ENCODE measurements around the gene UNC93A.
"Not testable (repeated sequence)": the region's sequence is repeated elsewhere in the genome, so short reads cannot be mapped to it uniquely, and the experiment has no call there.

Gene UNC93A

GRCh38 chr6:167285077-167285770, 5.9 kb upstream of the UNC93A start:
- in situ Hi-C loops (cut with MboI; ENCODE audit: low sequenced_read_pairs, unreplicated experiment) = no loop called here

DNA sequence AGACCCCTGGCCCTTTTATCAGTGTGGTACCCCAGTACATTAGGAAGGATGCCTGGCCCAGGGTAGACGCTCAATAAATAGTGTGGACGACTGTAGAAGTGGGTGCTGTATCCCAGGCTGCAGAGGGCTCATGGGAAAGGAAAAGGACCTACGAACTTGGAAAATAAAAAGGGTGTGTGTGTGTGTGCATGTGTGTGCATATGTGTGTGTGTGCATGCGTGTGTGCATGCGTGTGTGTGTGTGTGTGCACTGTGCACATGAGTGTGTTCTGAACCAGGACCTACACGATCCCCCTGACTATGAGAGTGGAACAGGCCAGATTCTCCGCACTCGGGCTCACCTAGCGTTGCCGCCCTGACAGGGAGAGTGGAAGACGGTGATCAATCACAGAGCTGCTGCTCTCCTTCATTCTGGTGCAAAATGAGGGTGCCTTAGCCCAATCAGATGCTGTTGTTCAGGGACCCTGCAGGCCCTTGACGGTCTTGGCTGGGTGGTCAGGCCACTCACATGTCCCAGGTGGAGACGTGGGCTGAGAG, 3.5 kb upstream of the UNC93A start:
- in situ Hi-C loops (cut with MboI; ENCODE audit: low sequenced_read_pairs, unreplicated experiment) = no loop called here
- DNase-seq (ENCODE audit: low spot score) = no peak
- TF ChIP-seq, protein P1, sequence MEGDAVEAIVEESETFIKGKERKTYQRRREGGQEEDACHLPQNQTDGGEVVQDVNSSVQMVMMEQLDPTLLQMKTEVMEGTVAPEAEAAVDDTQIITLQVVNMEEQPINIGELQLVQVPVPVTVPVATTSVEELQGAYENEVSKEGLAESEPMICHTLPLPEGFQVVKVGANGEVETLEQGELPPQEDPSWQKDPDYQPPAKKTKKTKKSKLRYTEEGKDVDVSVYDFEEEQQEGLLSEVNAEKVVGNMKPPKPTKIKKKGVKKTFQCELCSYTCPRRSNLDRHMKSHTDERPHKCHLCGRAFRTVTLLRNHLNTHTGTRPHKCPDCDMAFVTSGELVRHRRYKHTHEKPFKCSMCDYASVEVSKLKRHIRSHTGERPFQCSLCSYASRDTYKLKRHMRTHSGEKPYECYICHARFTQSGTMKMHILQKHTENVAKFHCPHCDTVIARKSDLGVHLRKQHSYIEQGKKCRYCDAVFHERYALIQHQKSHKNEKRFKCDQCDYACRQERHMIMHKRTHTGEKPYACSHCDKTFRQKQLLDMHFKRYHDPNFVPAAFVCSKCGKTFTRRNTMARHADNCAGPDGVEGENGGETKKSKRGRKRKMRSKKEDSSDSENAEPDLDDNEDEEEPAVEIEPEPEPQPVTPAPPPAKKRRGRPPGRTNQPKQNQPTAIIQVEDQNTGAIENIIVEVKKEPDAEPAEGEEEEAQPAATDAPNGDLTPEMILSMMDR (IDR thresholded peaks at IDR 0.05; ENCODE audit: borderline replicate concordance, control extremely low read depth, extremely low read depth, insufficient read depth, missing control alignments) = no peak

More at GRCh38 chr6:167285077-167285770, 5.9 kb upstream of the UNC93A start:
- TF ChIP-seq, protein P1 (IDR thresholded peaks at IDR 0.05; ENCODE audit: borderline replicate concordance, control extremely low read depth, extremely low read depth, insufficient read depth, missing control alignments) = no peak
- DNase-seq (ENCODE audit: low spot score) = no peak

GRCh38 chr6:167288591-167289225, 2.4 kb upstream of the UNC93A start:
- DNase-seq (ENCODE audit: low spot score); in situ Hi-C loops (cut with MboI; ENCODE audit: low sequenced_read_pairs, unreplicated experiment): not testable (repeated sequence)

GRCh38 chr6:167289291-167289690, 1.8 kb upstream of the UNC93A start:
- DNase-seq (ENCODE audit: low spot score); in situ Hi-C loops (cut with MboI; ENCODE audit: low sequenced_read_pairs, unreplicated experiment): not testable (repeated sequence)

DNA sequence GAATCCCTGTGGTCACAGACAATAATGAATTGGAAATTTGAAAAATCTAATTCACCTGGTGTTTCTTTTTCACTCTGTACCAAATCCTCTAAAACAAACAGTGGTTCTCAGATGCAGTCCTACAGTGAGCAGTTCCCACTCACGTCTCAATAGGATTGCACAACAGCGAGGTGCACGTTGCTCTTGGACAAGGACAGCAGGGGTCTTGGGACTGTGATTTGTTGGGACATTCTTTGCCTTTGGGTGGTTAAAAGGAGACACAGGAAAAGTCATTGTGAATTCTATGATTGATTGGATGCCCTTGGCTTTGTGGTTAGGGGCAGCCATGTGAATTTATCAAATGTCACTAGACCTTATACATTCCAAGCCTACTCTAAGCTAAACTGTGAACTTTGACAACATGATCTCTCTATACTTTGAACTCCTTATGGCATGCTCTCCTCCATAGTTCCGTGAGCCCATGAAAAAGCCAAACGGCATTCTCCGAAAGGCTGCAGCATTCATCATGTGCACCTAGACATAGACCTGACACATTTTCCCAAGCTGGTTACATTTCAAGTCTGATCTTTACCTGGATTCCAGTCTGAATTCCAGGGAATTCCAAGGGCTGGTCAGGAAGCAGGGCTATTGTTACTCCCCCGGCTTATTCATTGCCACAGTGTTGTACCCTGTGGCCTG, 647 bp downstream of the UNC93A start:
- in situ Hi-C loops (cut with MboI; ENCODE audit: low sequenced_read_pairs, unreplicated experiment) = no loop called here
- TF ChIP-seq, protein P1 (IDR thresholded peaks at IDR 0.05; ENCODE audit: borderline replicate concordance, control extremely low read depth, extremely low read depth, insufficient read depth, missing control alignments) = no peak
- DNase-seq (ENCODE audit: low spot score) = no peak

GRCh38 chr6:167292301-167293087, 1.4 kb downstream of the UNC93A start:
- TF ChIP-seq, protein P1 (IDR thresholded peaks at IDR 0.05; ENCODE audit: borderline replicate concordance, control extremely low read depth, extremely low read depth, insufficient read depth, missing control alignments) = no peak
- in situ Hi-C loops (cut with MboI; ENCODE audit: low sequenced_read_pairs, unreplicated experiment) = no loop called here
- no peak for DNase-seq (ENCODE audit: low spot score)

DNA sequence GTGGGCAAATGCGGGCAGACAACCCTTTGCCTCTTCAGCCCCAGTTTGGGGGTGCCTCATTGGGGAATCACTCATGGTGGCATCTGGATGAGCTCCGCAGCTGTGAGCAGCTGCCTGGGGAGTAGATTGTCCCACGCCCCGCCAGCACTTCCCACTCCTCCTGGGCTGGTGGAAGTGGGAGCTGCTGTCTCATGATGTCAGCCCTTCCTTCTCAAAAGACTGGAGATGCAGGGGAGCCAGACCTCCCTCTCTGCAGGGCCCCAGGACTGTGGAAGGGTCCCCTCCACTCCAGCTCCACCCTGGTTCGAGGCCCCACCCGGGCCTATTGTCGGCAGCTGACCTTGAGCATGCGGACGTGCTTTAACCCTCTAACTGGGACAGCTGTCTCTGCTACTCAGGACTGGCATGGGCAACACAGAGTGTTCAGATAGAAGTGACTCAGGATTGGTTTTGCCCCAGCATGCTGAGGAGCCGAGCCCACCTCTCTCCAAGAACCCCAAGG, 2.0 kb downstream of the UNC93A start:
- TF ChIP-seq, protein P1 (IDR thresholded peaks at IDR 0.05; ENCODE audit: borderline replicate concordance, control extremely low read depth, extremely low read depth, insufficient read depth, missing control alignments) = no peak
- DNase-seq (ENCODE audit: low spot score) = no peak
- in situ Hi-C loops (cut with MboI; ENCODE audit: low sequenced_read_pairs, unreplicated experiment) = no loop called here

Measured in GM13976 (cell line).